NCI-H1417 treated with DMSO at 0.1 percent for 48 hours (cell line): ENCODE measurements around the gene APH1B.
"Not testable (repeated sequence)": the region's sequence is repeated elsewhere in the genome, so short reads cannot be mapped to it uniquely, and the experiment has no call there.

Experiments
- DNase-seq: peaks from one replicate; lab custom pipeline; 2025; lab: John Stamatoyannopoulos, UW

The APH1B gene

DNA sequence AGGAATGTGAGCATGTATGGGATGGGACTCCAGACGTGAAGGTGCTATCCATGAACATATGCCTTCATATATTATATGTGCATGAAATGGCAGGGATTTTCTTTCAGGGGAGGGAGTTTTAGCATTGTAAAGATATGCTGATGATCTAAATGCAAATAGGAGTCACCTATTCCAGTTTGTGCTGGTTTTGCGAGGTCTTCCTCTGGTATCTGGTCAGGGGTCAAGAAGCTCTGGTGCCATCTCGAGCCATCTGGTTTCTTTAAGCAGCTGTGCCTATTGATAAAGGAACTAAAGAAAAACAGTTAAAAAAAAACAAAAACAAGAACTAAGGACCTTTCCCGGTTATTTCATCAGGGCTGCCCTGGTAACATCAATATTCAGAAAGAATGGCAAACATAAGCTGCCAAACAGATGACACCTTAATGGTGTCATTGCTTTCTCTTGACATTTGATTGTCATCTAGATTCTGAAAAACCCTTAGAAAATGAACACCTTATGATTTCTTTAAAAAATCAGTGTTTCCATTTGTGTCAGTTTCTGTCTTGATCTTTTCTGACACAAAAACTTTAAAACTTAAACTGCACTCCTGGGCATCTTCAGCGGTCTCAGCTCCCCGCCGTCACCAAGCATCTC is 22.7 kb downstream of the APH1B start:
- no peak for DNase-seq

DNA sequence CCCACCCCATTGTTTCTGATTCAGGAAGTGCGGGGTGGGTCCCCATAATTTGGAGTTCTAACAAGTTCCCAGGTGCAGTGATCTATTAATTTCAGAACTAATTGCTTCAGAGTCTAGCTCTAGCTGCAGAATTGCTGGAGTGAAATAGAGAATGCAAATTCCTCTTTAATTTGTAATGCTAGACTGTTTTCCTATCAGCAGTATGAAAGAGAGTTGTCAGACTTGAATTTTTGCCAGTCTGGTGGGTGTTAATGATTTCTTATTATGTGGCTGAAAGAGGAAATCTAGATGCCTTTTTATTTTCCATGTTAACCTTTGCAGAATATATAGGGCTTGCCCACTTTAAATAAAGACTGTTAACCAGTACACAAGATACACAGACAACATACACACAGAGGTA is 23.7 kb downstream of the APH1B start:
- DNase-seq = no peak

DNA sequence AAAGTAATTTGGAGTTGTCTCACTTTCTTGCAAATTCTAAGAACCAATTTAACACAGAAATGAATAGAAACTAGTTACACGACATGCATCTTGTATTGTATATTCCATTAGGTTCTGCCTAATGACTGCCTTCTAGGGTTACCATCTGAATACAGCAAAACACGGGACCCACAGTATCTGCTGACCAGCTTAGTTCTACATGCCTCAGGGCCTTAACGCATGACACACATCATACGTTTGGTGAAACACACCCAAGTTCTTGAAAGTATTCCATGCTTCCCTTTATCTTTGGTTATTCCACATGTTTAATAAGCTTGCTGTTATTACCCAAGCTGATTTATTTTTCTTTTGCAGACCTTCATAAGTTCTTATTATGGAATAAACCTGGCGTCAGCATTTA is 27.9 kb downstream of the APH1B start:
- no peak for DNase-seq

DNA sequence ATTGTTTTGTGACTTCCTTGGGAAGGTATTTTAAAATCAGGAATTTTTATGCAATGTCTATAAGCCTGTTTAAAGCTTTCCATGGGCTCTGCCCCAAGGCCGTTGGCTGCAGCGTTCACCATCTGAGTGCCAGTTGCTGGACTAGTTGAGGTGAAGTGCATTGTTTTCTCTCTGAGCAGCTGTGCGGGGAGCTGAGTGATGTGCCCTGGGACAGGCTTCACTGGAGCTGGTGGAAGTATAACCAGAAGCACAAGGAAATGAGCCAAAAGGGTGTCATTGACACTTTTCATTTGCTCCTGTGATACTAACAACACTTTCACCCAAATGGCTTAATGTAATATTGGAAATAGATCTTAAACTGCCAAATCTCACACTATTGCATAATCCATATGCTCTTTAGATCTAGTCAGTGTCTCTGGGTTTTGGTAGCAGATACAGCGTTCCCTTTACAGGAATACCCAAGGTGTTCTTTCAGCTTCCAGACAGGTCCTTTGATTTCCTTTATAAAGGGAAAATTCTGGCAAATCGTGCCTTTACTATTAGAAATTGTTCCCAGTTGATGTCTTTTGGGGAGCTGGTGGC is 29.2 kb downstream of the APH1B start:
- no peak for DNase-seq

DNA sequence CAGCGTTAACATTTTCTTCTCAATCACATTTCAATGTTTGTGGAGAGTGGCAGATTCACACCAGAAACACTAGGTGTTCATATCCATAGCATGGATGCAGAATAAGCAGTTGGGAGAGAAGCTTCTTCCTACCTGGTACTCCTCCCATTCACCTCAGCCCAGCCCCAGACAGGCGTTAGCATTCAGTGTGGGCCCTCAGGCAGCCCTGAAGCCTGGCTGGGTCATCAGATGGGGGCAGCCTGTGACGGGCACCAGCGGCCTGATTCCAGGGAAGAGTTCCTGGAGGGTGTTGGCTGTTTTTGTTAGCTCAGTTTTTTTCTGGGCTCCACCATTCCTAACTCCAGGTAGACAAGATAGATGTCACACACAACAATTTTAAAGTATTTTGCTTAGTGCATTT is 31.1 kb downstream of the APH1B start:
- DNase-seq = no peak

DNA sequence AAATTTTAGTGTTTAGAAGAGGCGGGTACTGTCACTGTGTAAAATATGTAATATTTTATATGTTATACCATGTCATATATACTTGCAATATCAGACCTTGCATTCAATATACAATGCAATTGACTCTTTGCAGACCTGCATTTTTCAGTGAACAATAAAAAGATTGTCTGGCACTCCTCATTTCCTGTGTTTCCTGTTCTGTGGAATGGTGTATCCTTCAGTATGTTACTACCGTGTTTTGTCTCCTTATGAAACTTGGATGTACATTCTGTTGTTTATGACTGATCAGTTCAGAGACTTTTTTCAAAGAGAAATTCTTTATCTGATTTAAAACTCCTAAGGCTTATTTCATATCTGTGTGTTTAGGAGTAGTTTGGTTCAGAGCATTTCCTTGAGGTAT is 31.5 kb downstream of the APH1B start:
- DNase-seq = no peak

DNA sequence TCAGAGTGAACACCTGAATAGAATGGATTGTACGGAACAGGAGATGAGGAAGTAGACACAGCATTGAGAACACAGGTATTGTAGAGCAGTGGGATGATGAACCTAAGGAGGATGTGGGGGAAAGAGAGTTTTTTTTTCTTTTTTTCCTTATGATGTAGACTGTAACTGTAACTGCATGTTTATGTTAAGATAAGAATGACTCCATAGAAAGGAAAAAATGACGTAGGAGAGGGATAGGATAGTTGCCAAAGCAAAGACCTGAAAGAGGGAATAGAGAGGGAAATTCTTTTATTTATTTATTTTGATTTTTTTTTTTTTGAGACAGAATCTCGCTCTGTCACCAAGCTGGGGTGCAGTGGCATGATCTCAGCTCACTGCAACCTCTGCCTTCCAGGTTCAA is 33.2 kb downstream of the APH1B start:
- no peak for DNase-seq

DNA sequence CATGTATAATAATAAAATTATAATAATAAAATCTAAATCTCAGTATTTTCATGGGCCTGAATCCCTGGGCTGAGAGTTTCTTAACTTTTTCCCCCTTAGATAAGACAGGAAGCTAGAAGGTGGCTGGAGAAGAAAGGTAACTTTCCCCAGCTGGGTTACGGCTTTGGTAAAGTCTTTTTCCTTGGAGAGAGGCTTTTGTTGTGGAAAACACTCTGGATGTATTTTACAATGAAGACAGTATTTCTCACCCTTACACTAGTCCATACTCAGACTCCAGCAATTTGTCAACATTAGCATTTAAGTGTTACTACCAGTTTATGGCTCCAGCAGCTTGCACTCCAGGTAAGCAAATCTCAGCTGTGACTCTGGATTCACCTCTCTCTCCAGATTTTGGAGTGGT is 34.9 kb downstream of the APH1B start:
- no peak for DNase-seq

DNA sequence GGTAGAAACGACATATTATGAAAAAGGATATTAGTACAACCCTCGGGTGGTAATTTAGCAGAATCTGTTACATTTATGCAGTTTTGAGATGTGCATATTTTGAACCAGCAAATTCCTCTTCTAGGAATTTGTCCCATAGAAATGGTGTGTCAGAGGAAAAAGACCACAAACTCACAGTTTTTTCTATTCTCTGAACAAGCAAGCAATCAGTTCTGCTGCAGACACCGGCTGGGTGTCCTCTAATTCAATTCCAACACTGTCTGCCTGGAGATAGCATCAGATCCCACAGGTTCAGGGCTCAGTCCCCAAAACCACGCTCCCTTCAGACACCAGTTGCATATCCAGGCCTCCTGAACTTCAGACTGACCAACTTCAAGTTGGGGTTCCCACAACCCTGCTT is 36.4 kb downstream of the APH1B start:
- no peak for DNase-seq

DNA sequence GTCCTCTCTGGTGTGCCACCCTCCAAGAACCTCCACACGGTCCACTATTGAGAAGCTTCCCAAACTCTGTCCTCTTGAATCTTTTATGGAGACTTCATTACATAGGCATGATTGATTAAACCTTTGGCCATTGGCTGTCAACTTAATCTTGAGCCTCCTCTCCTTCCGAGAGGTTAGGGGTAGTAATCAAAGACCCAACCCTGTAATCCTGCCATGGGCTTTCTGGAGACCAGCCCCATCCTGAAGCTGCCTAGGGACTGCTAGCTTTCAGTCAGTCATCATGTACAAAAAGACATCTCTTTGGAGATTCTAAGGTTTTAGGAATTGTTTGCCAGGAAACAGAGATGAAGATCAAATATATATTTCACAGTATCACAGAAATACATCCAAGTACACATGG is 37.0 kb downstream of the APH1B start:
- DNase-seq = no peak

DNA sequence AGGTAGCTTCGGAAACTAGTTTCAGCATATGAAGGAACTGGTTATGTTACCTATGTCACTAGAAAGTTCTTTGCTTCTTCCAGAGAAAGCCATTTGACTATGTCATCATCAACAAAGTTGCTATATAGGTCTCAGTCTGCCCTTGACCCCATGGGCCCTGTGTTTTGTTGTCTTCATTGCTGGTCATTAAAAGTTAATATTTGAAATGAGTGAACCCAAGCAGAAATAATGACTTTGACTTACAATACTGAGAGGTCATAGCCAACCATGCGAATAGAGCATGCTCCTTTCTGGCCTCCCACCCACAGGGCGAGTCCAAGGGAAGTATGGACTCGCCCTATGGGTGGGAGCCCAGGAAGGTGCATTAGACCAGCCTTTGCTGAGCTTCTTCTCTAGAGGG is 40.9 kb downstream of the APH1B start:
- DNase-seq = no peak

DNA sequence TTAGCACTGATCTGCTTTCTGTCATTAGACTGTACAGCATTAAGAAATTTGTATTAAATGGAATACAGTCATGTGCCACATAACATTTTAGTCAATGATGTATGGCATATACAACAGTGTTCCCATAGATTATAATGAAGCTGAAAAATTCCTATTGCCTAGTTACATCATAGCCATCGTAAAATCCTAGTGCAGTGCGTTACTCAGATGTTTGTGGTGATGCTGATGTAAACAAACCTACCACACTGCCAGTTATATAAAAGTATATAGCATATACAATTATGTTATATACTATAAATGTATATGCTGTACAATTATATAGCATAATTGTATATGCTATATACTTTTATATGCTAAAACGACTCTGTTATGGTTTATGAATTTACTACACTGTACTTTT is 41.7 kb downstream of the APH1B start:
- no peak for DNase-seq

DNA sequence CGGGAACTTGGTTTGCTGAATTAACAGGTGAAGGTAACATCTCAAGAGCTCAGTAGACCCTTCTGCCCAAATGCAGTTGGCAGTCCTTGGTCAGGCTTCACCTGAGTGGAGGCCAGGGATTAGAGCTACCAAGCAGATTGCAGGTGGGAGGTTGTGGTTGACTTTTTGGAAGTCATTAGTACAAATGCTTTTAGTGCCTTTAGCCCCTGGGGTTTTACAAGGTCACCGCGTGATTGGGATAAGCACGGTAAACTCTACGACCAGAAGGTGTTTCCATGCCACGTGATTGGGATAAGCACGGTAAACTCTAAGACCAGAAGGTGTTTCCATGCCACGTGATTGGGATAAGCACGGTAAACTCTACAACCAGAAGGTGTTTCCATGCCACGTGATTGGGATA is 43.0 kb downstream of the APH1B start:
- not testable (repeated sequence) for DNase-seq

DNA sequence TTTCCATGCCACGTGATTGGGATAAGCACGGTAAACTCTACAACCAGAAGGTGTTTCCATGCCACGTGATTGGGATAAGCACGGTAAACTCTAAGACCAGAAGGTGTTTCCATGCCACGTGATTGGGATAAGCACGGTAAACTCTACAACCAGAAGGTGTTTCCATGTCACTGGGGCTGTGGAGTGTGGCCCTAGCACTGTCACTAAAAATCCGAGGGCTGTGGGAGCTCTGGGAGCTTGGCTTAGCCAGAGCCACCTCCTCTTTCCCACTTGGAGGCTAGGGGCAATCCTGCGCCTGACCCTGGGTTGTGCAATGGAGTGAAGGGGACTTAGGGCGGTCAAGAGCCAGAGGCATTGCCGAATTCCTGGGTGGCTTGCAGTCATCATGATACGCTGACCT is 43.6 kb downstream of the APH1B start:
- DNase-seq = not testable (repeated sequence)

DNA sequence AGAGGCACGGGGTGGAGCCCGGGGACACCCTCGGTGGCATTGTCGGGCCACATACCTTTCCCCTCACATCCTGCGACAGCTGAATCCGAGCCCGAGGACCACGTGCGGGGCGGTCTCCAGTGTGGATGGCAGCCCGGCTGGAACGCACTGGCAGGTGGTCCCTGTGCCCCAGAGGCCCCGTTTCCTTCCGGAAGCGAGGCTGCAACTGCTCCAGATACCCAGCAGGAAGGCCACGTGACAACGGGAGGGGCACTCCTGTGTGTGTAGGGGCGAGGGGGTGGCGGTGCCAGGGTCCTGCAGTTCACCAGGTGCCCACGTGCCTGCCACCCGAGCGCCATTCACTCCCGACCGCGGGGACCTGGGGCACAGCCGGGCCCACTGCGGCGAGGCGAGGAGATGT is 44.1 kb downstream of the APH1B start:
- DNase-seq = no peak

DNA sequence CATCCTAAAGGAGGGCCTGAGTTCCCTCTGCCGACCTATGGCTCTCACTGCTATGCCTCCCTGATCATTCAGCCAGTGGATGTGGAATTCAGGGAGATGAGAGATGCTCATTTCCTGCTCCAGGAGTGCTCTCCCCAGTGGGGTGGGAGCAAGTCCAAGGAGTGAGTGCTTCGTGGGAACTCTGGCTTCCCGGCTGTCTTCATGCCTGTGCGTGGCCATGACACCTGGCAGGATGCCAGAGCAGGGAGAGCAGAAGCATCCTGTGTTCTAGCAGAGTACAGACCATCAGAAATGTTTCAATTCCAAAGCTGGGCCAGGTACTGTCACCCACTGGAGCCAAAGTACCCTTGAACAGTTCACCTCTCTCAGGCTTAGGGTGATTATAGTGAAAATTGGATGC is 45.1 kb downstream of the APH1B start:
- no peak for DNase-seq

DNA sequence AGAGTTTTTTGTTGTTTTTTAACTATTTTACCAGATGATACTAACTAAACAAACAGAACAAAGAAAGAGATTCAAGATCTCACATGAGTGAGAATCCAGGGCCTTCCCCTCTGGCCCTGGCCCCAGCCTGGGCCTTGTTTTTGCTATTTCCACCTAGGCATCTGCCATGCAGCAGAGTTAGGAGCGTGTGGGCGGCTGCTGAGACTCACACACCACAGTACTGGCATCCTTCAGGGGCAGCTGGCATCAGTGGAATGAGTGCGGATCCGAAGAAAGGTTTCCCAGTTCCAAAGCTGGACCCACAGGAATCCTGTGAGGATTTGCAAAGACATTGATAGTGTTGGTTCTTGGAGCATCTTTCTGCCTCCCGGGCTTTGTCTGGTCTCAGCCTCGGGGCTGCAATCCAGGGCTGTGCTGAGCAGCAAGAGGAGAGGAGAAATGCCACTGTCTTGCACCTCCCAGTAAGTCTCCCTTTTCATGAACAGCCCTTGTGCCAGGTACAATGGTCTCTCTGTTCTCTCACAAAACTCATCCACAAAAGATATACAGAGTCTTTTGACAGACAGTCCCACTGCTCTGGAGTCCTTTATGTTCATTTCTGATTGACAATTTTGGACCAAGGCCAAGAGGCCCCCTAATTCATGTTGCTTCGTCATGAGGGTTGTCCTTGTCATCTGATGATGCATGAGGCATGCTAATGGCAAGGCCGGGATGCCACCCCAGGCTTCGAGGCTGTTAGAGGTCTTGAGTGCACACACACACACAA is 46.6 kb downstream of the APH1B start:
- DNase-seq = no peak

DNA sequence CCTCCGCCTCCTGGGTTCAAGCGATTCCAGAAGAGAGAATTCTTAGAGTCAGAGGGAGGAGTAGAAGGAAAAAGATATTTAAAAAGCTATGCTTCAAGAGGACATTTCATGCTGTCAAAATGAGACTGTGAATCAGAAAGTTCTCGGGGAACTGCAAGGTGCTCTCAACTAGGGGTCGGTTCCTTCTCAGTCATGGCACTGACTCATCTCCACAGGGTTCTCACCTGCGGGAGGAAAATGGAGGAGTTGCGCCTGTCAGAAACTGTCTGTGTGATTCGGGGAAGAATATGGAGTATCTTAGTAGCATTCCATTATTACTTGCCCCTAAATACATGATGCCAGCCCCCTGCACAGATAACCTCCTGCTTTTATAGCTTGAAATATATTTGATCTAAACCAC is 47.4 kb downstream of the APH1B start:
- DNase-seq = no peak

DNA sequence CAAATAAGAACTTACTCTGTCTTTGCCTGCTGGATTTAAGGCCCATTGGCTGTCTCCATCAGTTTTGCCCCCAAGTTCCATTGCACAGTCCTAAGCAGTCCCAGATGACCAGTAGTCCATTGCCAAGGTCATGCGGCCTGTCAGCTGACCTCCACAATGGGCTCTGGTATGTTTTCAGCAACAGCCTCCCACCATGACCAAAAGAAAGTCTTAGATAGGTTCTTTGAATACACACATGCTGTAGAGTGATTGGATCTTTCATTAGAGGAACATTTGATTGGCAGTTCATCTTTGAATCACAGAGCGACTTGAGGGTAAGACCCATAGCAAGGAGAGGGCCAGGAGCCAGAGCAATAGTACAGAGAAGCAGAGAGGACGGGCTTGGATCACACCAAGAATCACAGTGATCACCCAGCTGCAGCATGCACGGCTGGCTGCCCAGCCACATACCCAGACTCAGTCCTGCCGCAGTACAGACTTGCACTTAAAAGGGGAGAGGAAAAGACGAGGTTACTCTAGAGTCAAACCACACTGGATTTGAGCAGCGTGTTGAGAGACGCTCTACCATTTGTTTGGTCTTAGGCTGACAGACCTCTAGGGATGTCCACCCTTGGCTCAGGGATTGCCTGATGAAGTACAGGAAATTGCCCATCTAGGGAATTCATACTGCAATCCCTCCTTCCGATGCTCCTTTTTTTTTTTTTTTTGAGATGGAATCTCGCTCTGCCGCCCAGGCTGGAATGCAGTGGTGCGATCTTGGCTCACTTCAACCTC is 50.4 kb downstream of the APH1B start:
- DNase-seq = no peak

DNA sequence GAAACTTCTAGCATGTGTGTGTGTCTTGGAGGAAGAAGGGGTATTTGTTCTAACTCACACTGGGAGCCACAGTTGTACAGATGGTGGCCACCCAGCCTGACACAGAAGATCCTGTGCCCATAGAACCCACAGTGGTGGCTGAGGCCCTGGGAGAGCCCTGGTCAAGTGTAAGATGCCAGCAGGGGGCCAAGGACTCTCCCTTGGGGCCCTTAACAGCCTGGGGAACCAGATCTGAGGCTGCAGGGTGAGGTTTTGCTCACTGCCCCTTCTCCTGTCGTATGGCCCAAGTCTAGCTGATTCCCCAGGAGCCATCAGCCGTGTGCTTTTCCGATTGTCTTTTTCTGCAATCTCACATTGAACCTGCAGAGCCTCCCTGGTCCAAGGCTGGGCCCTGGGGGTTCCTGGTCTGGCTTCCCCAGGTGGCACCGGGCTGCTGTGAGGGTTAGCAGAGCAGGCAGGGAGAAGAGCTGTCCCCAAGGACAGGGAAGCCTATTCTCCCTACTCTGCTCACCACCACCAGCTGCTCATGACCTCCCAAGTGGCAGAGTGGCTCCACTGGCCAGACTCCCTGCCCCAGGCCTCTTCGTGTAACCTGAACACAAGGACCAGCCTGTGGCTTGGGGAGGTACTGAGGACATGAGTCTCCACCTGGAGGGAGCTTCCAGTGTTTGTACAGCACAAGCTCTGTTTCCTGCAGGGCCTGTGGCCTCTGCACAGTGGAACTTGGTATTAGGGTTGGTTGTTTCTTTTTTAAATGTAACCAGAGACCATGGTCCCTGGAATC is 52.4 kb downstream of the APH1B start:
- DNase-seq = no peak

DNA sequence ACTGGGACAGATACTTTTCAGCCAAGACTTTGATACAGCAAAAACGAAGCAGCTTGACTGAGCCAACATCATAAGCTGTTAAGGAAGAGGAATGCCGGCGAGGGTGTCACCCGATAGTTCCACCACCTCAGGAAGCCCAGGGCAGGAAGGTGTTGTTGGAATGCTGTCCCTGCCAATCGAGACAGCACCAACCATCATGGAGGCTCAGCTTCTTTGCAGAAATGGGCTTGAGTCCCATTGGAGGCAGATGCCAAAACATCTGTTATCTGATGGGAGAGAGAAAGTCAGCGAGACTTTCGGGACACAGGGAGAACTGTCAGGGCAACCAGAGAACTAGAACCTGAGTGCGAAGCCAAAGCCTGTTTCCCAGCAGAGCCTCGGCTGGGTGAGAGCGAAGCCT is 53.5 kb downstream of the APH1B start:
- no peak for DNase-seq

DNA sequence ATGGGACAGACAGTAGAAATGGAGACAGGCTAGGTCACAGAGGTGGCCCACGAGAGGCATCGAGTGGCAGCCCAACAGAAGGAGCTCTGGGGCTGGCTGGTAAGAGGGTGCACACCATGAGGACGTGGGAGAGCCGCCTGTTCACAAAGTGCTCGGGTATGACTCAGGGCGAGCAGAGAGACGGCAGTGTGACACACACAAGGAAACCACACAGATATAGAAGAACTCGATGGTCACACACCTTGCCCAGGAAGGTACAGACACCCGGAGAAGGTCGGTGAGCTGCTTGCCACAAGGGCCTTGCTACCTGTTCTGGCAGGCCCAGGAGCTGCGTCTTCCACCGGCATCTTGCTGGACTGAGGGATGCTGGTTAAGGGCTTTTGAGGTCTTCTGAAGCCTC is 54.1 kb downstream of the APH1B start:
- no peak for DNase-seq
